ENCODE data around the gene RAD51B.
"Not testable (repeated sequence)": the region's sequence is repeated elsewhere in the genome, so short reads cannot be mapped to it uniquely, and the experiment has no call there.

RAD51B gene

DNA sequence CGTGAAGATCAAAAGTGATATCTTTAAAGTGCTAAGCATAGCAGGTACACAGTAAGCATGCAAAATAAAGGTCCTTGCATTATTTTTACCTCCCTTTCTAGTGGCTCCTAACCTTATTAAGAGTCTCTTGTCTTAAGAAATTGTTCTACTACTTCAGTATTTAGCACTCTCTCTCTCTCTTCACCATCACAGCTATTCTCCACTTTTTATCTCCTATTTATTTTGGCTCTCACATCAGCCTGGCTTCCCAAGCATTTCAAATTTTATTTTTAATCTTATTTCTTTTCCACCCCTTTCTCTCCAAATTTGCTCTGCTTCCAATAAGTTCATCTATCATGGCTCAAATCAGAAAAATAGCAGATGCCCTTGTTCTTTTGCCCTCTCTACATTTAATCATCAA, 212.6 kb downstream of the RAD51B start:
- Histone ChIP-seq H3K4me3 (ENCODE audit: low read length) (no peak overlapping the region), H3K9me3 (ENCODE audit: insufficient read depth, low read depth, low read length) (peaks cover 14% of the 10 kb centered on the region), H3K36me3 (ENCODE audit: insufficient read depth, low read length) (no peaks in the 10 kb centered on the region), H3K9ac (ENCODE audit: low read depth, low read length) (no peak overlapping the region), H3K27ac (ENCODE audit: low read depth, low read length) (no peak overlapping the region), H3K27me3 (ENCODE audit: insufficient read depth, low read length) (no peaks in the 10 kb centered on the region), H3K4me1 (ENCODE audit: insufficient read depth, low read length) (peaks cover 5% of the 10 kb centered on the region; the same call in 1 of the 2 replicates)
- 96% methylated on average over 1 of the region's 1 CpG for WGBS

DNA sequence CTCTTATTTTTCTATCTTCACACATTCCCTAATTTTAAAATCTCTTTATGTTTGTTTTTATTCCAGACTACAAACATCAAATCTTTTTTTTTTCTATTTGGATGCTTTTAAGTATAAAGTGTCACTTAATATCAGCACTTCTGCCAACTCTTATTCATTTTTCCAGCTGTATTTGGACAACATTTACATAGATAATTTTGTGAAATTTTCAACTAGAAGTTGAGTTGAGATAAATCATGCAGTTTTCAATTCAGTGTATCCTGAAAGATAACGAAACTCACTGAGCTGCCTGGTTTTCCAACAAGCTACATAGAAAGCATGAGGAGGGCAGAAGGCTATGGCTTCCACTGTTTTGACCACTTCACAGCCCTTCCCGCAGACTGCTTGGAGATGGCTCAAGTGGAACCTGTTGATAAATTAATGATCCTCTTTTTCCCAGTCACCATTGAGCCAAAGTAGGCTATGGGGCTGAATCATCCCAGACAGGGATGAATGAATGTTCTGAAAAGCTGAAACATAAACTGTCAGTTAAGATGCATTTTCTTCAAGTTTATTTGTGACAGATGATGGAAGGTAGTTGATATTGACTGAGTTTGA, 213.9 kb downstream of the RAD51B start:
- Histone ChIP-seq H3K27me3 (ENCODE audit: insufficient read depth, low read length) (no peaks in the 10 kb centered on the region), H3K4me1 (ENCODE audit: insufficient read depth, low read length) (peaks cover 11% of the 10 kb centered on the region; the same call in 1 of the 2 replicates), H3K9ac (ENCODE audit: low read depth, low read length) (no peak overlapping the region), H3K36me3 (ENCODE audit: insufficient read depth, low read length) (no peaks in the 10 kb centered on the region), H3K4me3 (ENCODE audit: low read length) (no peak overlapping the region), H3K9me3 (ENCODE audit: insufficient read depth, low read depth, low read length) (peaks cover 14% of the 10 kb centered on the region), H3K27ac (ENCODE audit: low read depth, low read length) (no peak overlapping the region)
- WGBS, result 80% methylated on average over 2 of the region's 2 CpGs

DNA sequence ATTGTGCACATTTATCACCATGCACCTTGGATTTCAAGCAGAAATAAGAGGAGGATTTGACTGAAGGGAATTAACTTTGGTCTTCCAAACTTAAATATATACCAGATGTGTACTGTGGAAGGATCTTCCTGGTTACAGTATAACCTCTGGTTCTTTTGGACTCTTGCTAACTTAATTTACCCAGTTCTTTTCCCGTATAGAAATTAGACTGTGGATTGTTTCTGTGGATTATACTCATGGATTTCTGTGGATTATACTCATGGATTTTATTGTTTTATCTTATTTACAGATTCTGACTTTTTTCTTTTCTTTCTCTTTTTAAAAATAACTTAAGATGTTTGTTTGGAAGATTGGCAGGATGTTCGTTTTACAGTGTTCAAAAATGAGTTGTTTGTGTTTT, 215.3 kb downstream of the RAD51B start:
- Histone ChIP-seq H3K27me3 (ENCODE audit: insufficient read depth, low read length) (no peaks in the 10 kb centered on the region), H3K4me1 (ENCODE audit: insufficient read depth, low read length) (peaks cover 11% of the 10 kb centered on the region; the same call in 1 of the 2 replicates), H3K9me3 (ENCODE audit: insufficient read depth, low read depth, low read length) (peaks cover 9% of the 10 kb centered on the region; the same call in 1 of the 2 replicates), H3K27ac (ENCODE audit: low read depth, low read length) (no peak overlapping the region), H3K36me3 (ENCODE audit: insufficient read depth, low read length) (no peaks in the 10 kb centered on the region), H3K9ac (ENCODE audit: low read depth, low read length) (no peak overlapping the region), H3K4me3 (ENCODE audit: low read length) (no peak overlapping the region)
- 100% methylated on average over 1 of the region's 2 CpGs for WGBS

DNA sequence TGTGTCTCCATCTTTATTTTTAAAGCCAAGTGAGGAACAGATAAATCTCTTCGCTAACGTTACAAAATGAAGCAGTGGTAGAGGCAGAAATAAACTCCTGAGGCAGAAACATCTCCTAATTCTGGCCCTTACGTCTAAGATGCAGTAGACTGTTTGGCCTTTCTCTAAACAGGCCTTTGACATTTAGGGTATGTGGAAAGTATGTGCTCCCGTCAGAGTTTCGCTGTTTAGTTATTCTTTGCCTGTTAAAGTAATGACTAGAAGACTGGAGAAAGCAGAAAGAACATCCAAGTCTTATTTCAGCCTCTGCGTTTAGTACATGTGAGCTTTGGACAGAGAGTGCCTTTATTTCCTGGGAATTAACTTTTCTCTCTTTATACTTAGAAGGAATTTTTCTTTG, 216.6 kb downstream of the RAD51B start:
- Histone ChIP-seq H3K36me3 (ENCODE audit: insufficient read depth, low read length) (no peaks in the 10 kb centered on the region), H3K4me3 (ENCODE audit: low read length) (no peak overlapping the region), H3K9me3 (ENCODE audit: insufficient read depth, low read depth, low read length) (no peaks in the 10 kb centered on the region), H3K4me1 (ENCODE audit: insufficient read depth, low read length) (peaks cover 24% of the 10 kb centered on the region), H3K27me3 (ENCODE audit: insufficient read depth, low read length) (no peaks in the 10 kb centered on the region), H3K27ac (ENCODE audit: low read depth, low read length) (no peak overlapping the region), H3K9ac (ENCODE audit: low read depth, low read length) (no peak overlapping the region)
- WGBS, result 92% methylated on average over 6 of the region's 6 CpGs

DNA sequence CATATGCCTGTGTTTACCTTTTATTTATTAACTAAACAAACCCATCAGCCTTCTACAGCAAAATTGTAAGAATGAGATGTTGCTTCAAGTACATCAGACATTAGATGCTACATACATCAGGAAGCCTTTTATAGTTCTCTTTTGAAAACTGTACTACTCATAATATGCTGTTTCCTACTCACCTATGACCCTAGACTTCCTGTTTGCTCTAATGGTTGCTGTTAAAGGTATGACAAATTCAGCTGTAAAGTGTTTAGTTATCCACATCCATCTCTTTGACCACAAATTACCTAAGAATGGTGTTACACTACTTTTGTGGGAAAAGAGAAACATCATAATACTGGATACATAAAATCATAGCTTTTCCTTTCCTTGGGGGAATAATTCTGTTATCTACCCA, 220.0 kb downstream of the RAD51B start:
- H3K36me3 ChIP-seq (ENCODE audit: insufficient read depth, low read length), result no peaks in the 10 kb centered on the region
- peaks cover 55% of the 10 kb centered on the region for H3K4me1 ChIP-seq (ENCODE audit: insufficient read depth, low read length)
- H3K27me3 ChIP-seq (ENCODE audit: insufficient read depth, low read length), result no peaks in the 10 kb centered on the region
- no peaks in the 10 kb centered on the region for H3K9me3 ChIP-seq (ENCODE audit: insufficient read depth, low read depth, low read length)
- H3K27ac ChIP-seq (ENCODE audit: low read depth, low read length), result no peak overlapping the region
- no peak overlapping the region for H3K9ac ChIP-seq (ENCODE audit: low read depth, low read length)
- no peak overlapping the region for H3K4me3 ChIP-seq (ENCODE audit: low read length)

DNA sequence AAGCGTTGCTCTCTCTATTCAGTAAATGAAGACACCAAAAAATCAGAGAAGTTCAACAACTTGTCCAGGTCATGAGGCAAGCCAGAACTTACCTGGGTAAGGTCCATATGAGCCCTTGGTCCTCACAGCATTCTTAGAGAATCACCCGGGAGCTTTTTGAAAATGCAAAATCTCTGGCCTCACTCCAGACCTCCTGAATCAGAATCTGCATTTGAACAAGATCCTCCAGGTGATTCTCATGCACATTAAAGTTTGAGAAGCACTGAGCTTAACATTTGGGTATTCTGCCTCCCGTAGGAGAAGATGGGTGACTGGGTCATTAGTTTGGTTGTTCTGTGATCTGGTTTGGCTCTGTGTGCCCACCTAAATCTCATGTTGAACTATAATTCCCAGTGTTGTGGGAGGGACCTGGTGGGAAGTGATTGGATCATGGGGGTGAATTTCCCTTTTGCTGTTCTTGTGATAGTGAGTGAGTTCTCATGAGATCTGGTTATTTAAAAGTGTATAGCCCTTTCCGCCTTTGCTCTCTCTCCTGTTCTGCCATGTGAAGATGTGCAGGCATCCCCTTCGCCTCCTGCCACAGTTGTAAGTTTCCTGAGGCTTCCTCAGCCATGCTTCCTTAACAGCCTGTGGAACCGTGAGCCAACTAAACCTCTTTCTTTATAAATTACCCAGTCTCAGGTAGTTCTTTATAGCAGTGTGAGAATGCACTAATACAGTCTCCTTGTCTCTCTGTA, 221.2 kb downstream of the RAD51B start:
- H3K9me3 ChIP-seq (ENCODE audit: insufficient read depth, low read depth, low read length), result no peaks in the 10 kb centered on the region
- no peak overlapping the region for H3K9ac ChIP-seq (ENCODE audit: low read depth, low read length)
- WGBS, result 50% methylated on average over 6 of the region's 6 CpGs
- no peaks in the 10 kb centered on the region for H3K36me3 ChIP-seq (ENCODE audit: insufficient read depth, low read length)
- H3K27ac ChIP-seq (ENCODE audit: low read depth, low read length), result peak overlapping the region; percentile 25; the same call in 1 of the 2 replicates
- peak overlapping the region; percentile 17; the same call in 1 of the 2 replicates for H3K4me3 ChIP-seq (ENCODE audit: low read length)
- H3K27me3 ChIP-seq (ENCODE audit: insufficient read depth, low read length), result no peaks in the 10 kb centered on the region
- H3K4me1 ChIP-seq (ENCODE audit: insufficient read depth, low read length), result peaks cover 55% of the 10 kb centered on the region

DNA sequence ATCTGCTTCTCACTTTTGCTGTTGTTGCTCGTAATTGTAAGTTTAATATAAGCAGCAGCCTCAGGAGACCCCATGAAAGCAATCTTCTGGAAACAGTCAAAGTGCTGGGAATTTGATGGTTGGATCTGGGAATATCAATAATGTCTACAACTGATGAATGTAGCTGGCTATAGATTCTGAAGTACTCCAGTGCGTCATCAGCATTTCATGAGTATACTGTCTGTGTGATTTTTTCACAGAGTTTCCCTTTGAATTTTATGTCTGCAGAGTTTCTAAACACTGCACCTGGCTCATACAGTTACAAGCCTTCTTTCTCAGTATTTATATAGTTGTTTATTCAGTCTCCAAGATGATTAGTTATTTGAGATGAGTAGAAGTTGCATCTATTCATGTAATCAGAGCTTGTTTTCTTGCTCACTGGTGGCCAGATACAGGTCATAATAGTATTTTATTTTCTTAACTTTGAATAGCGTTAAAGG, 222.3 kb downstream of the RAD51B start:
- Histone ChIP-seq H3K9me3 (ENCODE audit: insufficient read depth, low read depth, low read length) (no peaks in the 10 kb centered on the region), H3K27ac (ENCODE audit: low read depth, low read length) (no peak overlapping the region)
- WGBS, result 84% methylated on average over 2 of the region's 3 CpGs

DNA sequence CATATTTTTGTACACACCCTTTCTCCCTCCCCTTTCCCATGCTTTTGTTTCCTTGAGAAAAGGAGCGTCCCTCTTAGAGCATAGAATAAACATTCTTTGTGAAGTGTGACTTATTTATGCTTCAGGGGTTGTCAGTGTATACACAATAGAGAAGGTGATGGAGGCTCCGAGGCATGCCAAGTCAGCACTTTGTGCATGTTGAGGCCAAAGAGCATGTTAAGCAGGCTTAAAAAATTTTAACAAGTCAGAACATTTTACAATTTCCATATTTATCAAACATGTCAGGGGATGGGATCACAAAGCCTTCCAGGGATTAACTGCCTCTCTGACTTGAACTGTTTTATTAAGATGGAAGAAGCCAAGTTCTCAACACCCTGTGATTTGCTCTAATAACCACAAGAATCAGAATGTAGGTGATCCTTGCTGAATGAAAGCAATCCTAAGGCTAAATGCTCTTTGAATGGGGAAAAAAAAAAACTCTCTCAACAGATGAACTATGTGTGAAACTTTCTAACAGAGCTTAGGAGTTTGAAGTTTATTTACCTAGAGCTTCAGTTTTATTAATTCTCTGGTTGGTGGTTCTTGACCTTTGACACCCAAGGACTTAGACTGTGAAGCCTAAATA, 223.1 kb downstream of the RAD51B start:
- no peaks in the 10 kb centered on the region for H3K9me3 ChIP-seq (ENCODE audit: insufficient read depth, low read depth, low read length)
- H3K4me3 ChIP-seq (ENCODE audit: low read length), result no peak overlapping the region
- 44% methylated on average over 2 of the region's 2 CpGs for WGBS
- H3K9ac ChIP-seq (ENCODE audit: low read depth, low read length), result 0 out of 2 replicates have a peak overlapping the region, but pooled peaks have one; percentile 18
- no peaks in the 10 kb centered on the region for H3K36me3 ChIP-seq (ENCODE audit: insufficient read depth, low read length)
- peaks cover 50% of the 10 kb centered on the region for H3K4me1 ChIP-seq (ENCODE audit: insufficient read depth, low read length)
- no peaks in the 10 kb centered on the region for H3K27me3 ChIP-seq (ENCODE audit: insufficient read depth, low read length)
- H3K27ac ChIP-seq (ENCODE audit: low read depth, low read length), result peak overlapping the region; percentile 32

More for the DNA sequence above, 222.3 kb downstream of the RAD51B start:
- Histone ChIP-seq H3K27me3 (ENCODE audit: insufficient read depth, low read length) (no peaks in the 10 kb centered on the region), H3K36me3 (ENCODE audit: insufficient read depth, low read length) (no peaks in the 10 kb centered on the region), H3K9ac (ENCODE audit: low read depth, low read length) (no peak overlapping the region), H3K4me1 (ENCODE audit: insufficient read depth, low read length) (peaks cover 50% of the 10 kb centered on the region), H3K4me3 (ENCODE audit: low read length) (no peak overlapping the region)

DNA sequence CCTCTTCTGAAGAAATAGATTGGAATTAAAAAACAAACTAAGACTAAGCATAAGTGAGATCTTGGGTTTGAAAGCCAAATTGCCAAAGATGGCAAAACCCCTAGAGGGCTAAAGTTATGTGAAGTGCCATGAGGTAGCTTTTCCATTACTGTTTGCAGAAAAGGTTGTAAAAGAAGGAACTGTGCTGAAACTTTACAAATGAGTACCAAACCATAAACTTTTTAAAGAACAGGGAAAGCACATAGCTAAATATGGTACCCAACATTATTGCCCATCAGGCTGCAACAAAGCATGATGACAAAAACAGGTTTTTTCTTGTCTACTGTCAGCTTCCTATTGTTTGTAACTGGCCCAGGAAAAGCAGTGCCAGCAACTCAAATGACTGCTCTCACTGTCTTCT, 224.2 kb downstream of the RAD51B start:
- H3K9ac ChIP-seq (ENCODE audit: low read depth, low read length), result 0 out of 2 replicates have a peak overlapping the region, but pooled peaks have one; percentile 20
- no peaks in the 10 kb centered on the region for H3K9me3 ChIP-seq (ENCODE audit: insufficient read depth, low read depth, low read length)
- H3K27ac ChIP-seq (ENCODE audit: low read depth, low read length), result peak overlapping the region; percentile 32; the same call in 1 of the 2 replicates
- no peaks in the 10 kb centered on the region for H3K27me3 ChIP-seq (ENCODE audit: insufficient read depth, low read length)
- no peaks in the 10 kb centered on the region for H3K36me3 ChIP-seq (ENCODE audit: insufficient read depth, low read length)
- H3K4me3 ChIP-seq (ENCODE audit: low read length), result no peak overlapping the region
- peaks cover 45% of the 10 kb centered on the region for H3K4me1 ChIP-seq (ENCODE audit: insufficient read depth, low read length)

DNA sequence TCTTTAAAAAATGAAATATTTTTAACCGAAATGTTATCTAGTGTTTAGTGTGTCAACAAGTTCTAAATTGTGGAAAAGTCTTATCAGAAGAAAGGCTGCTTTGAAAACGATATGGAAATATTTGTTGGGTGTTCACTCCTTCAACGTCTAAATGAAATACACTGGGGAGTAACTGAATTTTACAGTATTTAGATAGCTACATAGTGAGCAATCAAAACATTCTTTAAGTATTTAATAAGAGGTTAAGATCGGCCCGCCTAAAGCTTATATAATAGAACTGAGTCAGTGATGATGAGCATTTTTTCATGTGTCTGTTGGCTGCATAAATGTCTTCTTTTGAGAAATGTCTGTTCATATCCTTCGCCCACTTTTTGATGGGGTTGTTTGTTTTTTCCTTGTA, 228.3 kb downstream of the RAD51B start:
- no peak overlapping the region for H3K9ac ChIP-seq (ENCODE audit: low read depth, low read length)
- H3K4me3 ChIP-seq (ENCODE audit: low read length), result no peak overlapping the region
- 87% methylated on average over 6 of the region's 6 CpGs for WGBS
- H3K27me3 ChIP-seq (ENCODE audit: insufficient read depth, low read length), result no peaks in the 10 kb centered on the region
- H3K4me1 ChIP-seq (ENCODE audit: insufficient read depth, low read length), result peaks cover 15% of the 10 kb centered on the region
- H3K27ac ChIP-seq (ENCODE audit: low read depth, low read length), result no peak overlapping the region
- no peaks in the 10 kb centered on the region for H3K36me3 ChIP-seq (ENCODE audit: insufficient read depth, low read length)
- H3K9me3 ChIP-seq (ENCODE audit: insufficient read depth, low read depth, low read length), result no peaks in the 10 kb centered on the region

DNA sequence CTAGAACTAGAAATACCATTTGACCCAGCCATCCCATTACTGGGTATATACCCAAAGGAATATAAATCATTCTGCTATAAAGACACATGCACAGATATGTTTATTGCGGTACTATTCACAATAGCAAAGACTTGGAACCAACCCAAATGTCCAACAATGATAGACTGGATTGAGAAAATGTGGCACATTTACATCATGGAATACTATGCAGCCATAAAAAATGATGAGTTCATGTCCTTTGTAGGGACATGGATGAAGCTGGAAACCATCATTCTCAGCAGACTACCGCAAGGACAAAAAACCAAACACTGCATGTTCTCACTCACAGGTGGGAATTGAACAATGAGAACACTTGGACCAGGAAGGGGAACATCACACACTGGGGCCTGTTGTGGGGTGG, 229.2 kb downstream of the RAD51B start:
- H3K4me3 ChIP-seq (ENCODE audit: low read length); H3K27me3 ChIP-seq (ENCODE audit: insufficient read depth, low read length); H3K4me1 ChIP-seq (ENCODE audit: insufficient read depth, low read length); H3K9me3 ChIP-seq (ENCODE audit: insufficient read depth, low read depth, low read length); H3K27ac ChIP-seq (ENCODE audit: low read depth, low read length); H3K9ac ChIP-seq (ENCODE audit: low read depth, low read length); H3K36me3 ChIP-seq (ENCODE audit: insufficient read depth, low read length): not testable (repeated sequence)
- WGBS, result 100% methylated on average over 1 of the region's 2 CpGs

Measured in HUES64 (cell line).